K562 (cell line): ENCODE measurements around the gene SCAMP5. TPM values are rescaled to one million over a fixed set of nuclear protein-coding genes. Genes with fewer than 3 reads are reported as not detected.

Experiments
- CHD7 ChIP-seq: fragments of 200-600 bp; sonication (generic); IDR thresholded peaks from one replicate; pipeline ENCODE4 v1.6.1; 2012; ENCODE audit warnings: mild to moderate bottlenecking, low read depth, low read length, inconsistent platforms
- HNRNPUL1 ChIP-seq: fragments of 200-400 bp; formaldehyde crosslinking; IDR thresholded peaks from 2 replicates; pipeline ENCODE4 v1.6.1; 2017; ENCODE audit warnings: low read length
- NCOR1 ChIP-seq: fragments of 450-650 bp; IDR thresholded peaks from 2 replicates; pipeline ENCODE4 v1.6.1; 2016; ENCODE audit warnings: mild to moderate bottlenecking, moderate library complexity
- REST ChIP-seq, 2 experiments: fragments of 450-650 bp; formaldehyde crosslinking in 1 of 2; IDR thresholded peaks; 2 replicates each; pipeline versions ENCODE4 v1.4.0 to v1.6.1; 2014 to 2020; ENCODE audit warnings: mild to moderate bottlenecking in 2 of 2, borderline replicate concordance in 1 of 2, low read depth in 1 of 2
- ZNF239 ChIP-seq: fragments of 250-450 bp; sonication (Bioruptor Pico); IDR thresholded peaks from 2 replicates; pipeline ENCODE4 v1.4.0; 2020; ENCODE audit warnings: mild to moderate bottlenecking
- polyA plus RNA-seq, 8 experiments: library from polyadenylated mRNA; depleted of rRNA in 4 of 8; stranded (reverse) in 5 of 8; unstranded in 3 of 8; fragments of >200 nt; fragmentation: Nextera tagmentation in 2 of 8; fragmentation: Illumina TruSeq in 1 of 8; extraction: Ambion mirVana in 2 of 8; extraction: Trizol in 1 of 8; gene quantifications; 2 replicates each; pipeline versions ENCODE4 v1.2.1 to v1.2.3, GENCODE V29; 2011 to 2014; ENCODE audit warnings: inconsistent platforms in 1 of 8, missing spikeins in 1 of 8
- total RNA-seq, 7 experiments: library from RNA; depleted of rRNA in 6 of 7; stranded (reverse); fragments of >200 nt in 6 of 7; fragmentation: Illumina TruSeq in 2 of 7; extraction: Trizol in 2 of 7; gene quantifications; 2 replicates each; pipeline versions ENCODE4 v1.2.1 to v1.2.3, GENCODE V29; 2011 to 2021; ENCODE audit warnings: low replicate concordance in 1 of 7

SCAMP5 gene
- total and polyA plus RNA-seq, 9 of the 15 experiments (the other 6 are each of a cell fraction or from before 2014, with no cell fraction given), result 0.09 to 0.29 (median 0.19) TPM; not detected in 5

GRCh38 chr15:74955796-74956647 is 39.3 kb upstream of the SCAMP5 start (continued):
- TF ChIP-seq CHD7 (no peak), HNRNPUL1 (no peak), ZNF239 (CRISPR knock-in tag) (no peak), NCOR1 (no peak), REST (IDR thresholded peaks at IDR 0.05; ENCODE audit: borderline replicate concordance) (peak; percentile 74), REST (CRISPR knock-in tag; IDR thresholded peaks at IDR 0.05; ENCODE audit: low read depth) (no peak)
